KG1 (cell line): Measurements from ENCODE around the gene ANKS3.

Experiments
- DNase-seq: peaks from one replicate; lab custom pipeline; 2025; lab: John Stamatoyannopoulos, UW

ANKS3 gene

GRCh38 chr16:4696172-4696904 is 37.7 kb downstream of the ANKS3 start:
- DNase-seq, result no peak

- no peak for DNase-seq
Observed at GRCh38 chr16:4695473-4696171, 38.4 kb downstream of the ANKS3 start.

- DNase-seq, result no peak
Observed at GRCh38 chr16:4694642-4695451, 39.2 kb downstream of the ANKS3 start.

GRCh38 chr16:4693956-4694641 is 40.0 kb downstream of the ANKS3 start:
- DNase-seq, result peak; percentile 21

- peak; percentile 83 for DNase-seq
Observed at GRCh38 chr16:4693296-4693955, 40.6 kb downstream of the ANKS3 start, which contains the start of gene NUDT16L1. Gene NUDT16L1 (plus strand): TSS chr16:4693562. CDS start chr16:4693727, 165 bp downstream.

- no peak for DNase-seq
Observed at GRCh38 chr16:4692460-4693295, 41.4 kb downstream of the ANKS3 start.

GRCh38 chr16:4691666-4692412 is 42.2 kb downstream of the ANKS3 start:
- DNase-seq, result no peak

- no peak for DNase-seq
Observed at GRCh38 chr16:4690946-4691665, 43.0 kb downstream of the ANKS3 start.

GRCh38 chr16:4689864-4690704 is 44.0 kb downstream of the ANKS3 start:
- no peak for DNase-seq

- DNase-seq, result no peak
Observed at GRCh38 chr16:4689091-4689671, 44.9 kb downstream of the ANKS3 start.

GRCh38 chr16:4688674-4689045 is 45.4 kb downstream of the ANKS3 start:
- DNase-seq, result no peak

GRCh38 chr16:4687946-4688673 is 46.0 kb downstream of the ANKS3 start:
- no peak for DNase-seq

- no peak for DNase-seq
Observed at GRCh38 chr16:4687416-4687815, 46.7 kb downstream of the ANKS3 start.

- no peak for DNase-seq
Observed at GRCh38 chr16:4686497-4687210, 47.4 kb downstream of the ANKS3 start.

GRCh38 chr16:4685776-4686496 is 48.1 kb downstream of the ANKS3 start:
- DNase-seq, result no peak

- DNase-seq, result no peak
Observed at GRCh38 chr16:4685292-4685691, 48.8 kb downstream of the ANKS3 start.
